ENCODE results near the gene TCP10L.

Gene TCP10L

DNA sequence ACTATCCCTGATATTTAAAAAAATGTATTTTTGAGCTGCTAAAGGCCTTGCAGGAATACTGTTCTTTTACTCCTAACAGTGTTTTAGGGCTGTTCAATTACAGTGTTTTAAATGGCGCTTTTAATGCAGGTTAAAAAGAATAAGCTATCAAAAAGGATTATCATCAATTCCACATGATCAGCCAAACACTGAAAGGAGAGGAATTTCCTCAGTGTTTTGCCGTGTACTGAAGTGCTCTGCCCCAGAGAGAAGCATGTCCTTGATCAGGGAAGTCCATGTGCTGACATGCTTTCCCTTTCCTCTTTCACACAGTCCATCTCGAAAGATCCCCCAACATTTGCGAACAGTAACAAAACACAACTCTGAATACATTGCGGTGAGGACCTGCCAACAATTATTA, 23.5 kb upstream of the TCP10L start:
- DNase-seq (ENCODE audit: low read depth): no peak
- TF ChIP-seq, protein P1, sequence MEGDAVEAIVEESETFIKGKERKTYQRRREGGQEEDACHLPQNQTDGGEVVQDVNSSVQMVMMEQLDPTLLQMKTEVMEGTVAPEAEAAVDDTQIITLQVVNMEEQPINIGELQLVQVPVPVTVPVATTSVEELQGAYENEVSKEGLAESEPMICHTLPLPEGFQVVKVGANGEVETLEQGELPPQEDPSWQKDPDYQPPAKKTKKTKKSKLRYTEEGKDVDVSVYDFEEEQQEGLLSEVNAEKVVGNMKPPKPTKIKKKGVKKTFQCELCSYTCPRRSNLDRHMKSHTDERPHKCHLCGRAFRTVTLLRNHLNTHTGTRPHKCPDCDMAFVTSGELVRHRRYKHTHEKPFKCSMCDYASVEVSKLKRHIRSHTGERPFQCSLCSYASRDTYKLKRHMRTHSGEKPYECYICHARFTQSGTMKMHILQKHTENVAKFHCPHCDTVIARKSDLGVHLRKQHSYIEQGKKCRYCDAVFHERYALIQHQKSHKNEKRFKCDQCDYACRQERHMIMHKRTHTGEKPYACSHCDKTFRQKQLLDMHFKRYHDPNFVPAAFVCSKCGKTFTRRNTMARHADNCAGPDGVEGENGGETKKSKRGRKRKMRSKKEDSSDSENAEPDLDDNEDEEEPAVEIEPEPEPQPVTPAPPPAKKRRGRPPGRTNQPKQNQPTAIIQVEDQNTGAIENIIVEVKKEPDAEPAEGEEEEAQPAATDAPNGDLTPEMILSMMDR (conservative IDR thresholded peaks at IDR 0.05; ENCODE audit: low read length): no peak
- no peak overlapping the region for H3K4me3 ChIP-seq (ENCODE audit: low read length)

DNA sequence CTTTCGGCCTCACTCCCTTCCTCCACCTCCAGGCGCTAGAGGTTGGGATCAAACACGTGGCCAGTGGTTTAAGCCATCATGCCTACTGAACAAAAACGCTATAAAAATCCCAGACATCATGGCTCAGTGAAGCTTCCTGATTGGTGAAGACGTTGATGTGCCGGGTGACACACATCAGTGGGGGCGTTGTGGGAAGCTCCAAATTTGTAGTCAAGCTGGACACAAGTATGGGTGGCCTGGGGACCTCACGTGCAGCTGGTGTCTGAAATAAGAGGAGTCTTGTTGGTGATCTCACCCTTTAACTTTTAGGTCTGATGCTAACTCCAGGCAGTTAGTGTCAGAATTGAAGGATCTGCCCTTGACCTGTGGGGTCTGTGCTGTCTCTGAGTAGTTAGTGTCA, 20.1 kb upstream of the TCP10L start:
- DNase-seq (ENCODE audit: low read depth): no peak
- no peak overlapping the region for H3K4me3 ChIP-seq (ENCODE audit: low read length)
- TF ChIP-seq, protein P1 (conservative IDR thresholded peaks at IDR 0.05; ENCODE audit: low read length): no peak

DNA sequence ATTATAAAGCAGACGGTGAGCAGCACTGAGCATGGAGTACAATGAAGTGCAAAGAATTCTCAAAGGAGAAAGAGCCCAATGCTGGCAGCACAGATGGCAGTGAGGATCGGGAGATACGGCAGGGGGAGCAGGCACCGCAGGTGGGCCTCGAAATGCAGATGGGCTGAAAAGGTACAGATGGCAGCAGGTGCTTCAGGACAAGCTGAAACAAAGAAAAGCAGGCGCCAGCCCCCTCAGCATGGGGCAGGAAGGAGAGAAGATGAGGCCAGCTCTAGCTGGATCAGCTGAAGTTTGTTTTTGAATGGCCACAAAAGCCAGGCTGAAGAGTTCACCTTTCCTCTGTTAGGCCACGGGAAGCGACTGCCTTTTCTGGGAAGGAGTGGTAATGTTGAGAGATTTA, 19.1 kb upstream of the TCP10L start:
- DNase-seq (ENCODE audit: low read depth): no peak

DNA sequence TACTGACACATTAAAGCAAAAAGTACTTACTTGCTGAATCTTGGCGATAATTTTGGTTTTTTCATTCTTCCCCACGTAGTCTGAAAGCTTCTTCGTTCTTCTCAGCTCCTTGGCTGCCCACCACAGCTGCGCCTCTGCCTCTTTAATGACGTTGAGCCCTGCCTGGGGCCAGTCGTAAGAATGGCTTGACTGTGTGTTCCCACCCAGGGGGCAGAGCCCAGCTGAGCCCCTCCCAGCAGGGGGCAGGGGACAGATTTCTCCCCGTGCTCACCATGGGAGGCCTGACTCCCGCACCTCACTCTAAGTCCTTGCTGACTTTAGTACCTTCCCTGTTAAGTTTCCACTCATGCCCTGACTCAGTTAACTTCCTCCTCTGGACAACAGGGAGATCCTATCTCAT, 17.8 kb upstream of the TCP10L start:
- no peak overlapping the region for H3K4me3 ChIP-seq (ENCODE audit: low read length)
- TF ChIP-seq, protein P1 (conservative IDR thresholded peaks at IDR 0.05; ENCODE audit: low read length): no peak
- DNase-seq (ENCODE audit: low read depth): no peak

More for the DNA sequence above, 19.1 kb upstream of the TCP10L start:
- no peak overlapping the region for H3K4me3 ChIP-seq (ENCODE audit: low read length)
- TF ChIP-seq, protein P1 (conservative IDR thresholded peaks at IDR 0.05; ENCODE audit: low read length): no peak

DNA sequence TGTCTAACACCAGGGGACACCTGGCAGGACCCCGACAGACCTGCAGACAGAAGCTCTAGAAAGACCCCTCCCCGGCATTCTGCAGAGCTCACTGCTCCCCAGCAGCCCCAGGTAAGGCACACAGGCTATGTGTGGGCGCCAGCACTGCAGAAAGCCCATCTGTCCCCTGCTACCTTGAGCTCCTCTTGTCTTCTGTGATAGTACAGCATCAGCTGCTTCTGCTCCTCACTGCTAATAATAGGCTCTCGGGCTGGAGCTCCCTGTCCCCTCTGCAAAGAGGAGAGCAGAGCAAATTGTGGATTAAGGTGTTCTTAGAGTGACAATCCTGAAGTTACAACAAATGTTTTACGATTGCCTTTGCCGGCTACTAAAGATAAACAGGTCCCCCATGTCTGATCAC, 16.8 kb upstream of the TCP10L start:
- H3K4me3 ChIP-seq (ENCODE audit: low read length): no peak overlapping the region
- no peak for DNase-seq (ENCODE audit: low read depth)
- TF ChIP-seq, protein P1 (conservative IDR thresholded peaks at IDR 0.05; ENCODE audit: low read length): no peak

DNA sequence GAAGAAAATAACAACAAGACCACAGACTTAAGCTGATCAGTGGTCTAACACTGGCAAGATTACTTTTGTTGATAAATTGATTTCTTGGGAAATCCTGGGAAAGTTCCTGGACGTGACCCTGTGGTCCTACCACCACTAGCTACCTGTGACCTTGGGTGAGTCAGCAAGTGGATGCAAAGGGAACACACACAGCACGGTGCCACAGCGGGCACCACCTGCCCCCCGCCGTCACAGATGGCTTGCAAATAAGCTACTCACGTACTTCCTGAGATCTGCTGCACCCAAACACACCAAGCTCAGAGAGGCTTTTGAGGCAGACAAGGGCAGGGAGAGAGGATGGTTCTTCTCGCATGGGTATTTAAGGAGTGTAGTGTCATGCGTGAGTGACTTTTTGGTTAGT, 14.2 kb upstream of the TCP10L start:
- DNase-seq (ENCODE audit: low read depth): no peak
- TF ChIP-seq, protein P1 (conservative IDR thresholded peaks at IDR 0.05; ENCODE audit: low read length): no peak
- no peak overlapping the region for H3K4me3 ChIP-seq (ENCODE audit: low read length)

DNA sequence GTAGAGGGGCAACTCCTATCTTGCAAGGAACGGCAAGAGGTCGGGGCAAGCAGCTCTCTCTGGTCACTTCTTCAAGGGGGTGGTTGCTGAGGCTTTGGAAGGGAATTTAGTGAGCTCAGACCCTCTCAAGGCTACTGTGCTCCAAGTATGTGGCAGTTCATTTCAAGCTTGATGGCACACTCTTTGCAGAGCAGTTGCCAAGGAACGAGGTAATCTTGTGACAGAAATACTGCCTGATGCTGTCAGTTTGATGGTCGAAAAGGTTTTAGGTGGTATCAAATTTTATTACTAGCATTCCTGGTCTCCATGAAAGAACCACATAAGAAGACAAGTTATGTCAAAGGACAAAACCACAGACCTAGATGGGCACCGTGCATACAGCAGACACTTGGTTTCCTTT, 13.8 kb upstream of the TCP10L start:
- TF ChIP-seq, protein P1 (conservative IDR thresholded peaks at IDR 0.05; ENCODE audit: low read length): no peak
- no peak for DNase-seq (ENCODE audit: low read depth)
- H3K4me3 ChIP-seq (ENCODE audit: low read length): no peak overlapping the region
